NT2/D1 (cell line): ENCODE results near the gene FARS2.

ENCODE experiments used
- YY1 ChIP-seq: IDR thresholded peaks from 2 replicates; pipeline ENCODE4 v1.6.1; 2011; ENCODE audit not compliant: insufficient read length, insufficient read depth
- ZNF274 ChIP-seq: IDR thresholded peaks from 2 replicates; pipeline ENCODE4 v1.6.1; 2011; ENCODE audit warnings: mild to moderate bottlenecking, low read depth, low read length

GRCh38 chr6:5753209-5753608, 491.9 kb downstream of the FARS2 start:
- TF ChIP-seq YY1 (no peak), ZNF274 (no peak)
